ENCODE measurements around the gene GLT6D1. TPM values are rescaled to one million over a fixed set of nuclear protein-coding genes. Genes with fewer than 3 reads are reported as not detected.

The GLT6D1 gene
- total RNA-seq, result not detected in 2 replicates

GRCh38 chr9:135639196-135639595 lies at the start of gene GLT6D1:
Gene GLT6D1, minus strand, starts transcription at chr9:135639540. Its CDS starts 353 bp downstream, at chr9:135639187.

GRCh38 chr9:135662758-135663450 lies 23.6 kb upstream of the GLT6D1 start, which contains the start of gene LCN9:
Gene LCN9, plus strand, starts transcription at chr9:135663309. Its CDS starts 13 bp downstream, at chr9:135663322.

Other genes starting within 250 kb of the GLT6D1 start
- 9.1 and 10.0 TPM in 2 replicates for gene PPP1R26, start 159.8 kb downstream of the GLT6D1 start, total RNA-seq
- 9.9 and 12.3 TPM in 2 replicates for gene MRPS2, start 138.9 kb downstream of the GLT6D1 start, total RNA-seq
- gene LCN1, start 118.1 kb downstream of the GLT6D1 start, total RNA-seq, result not detected in 2 replicates
- gene OBP2A, start 93.4 kb downstream of the GLT6D1 start, total RNA-seq, result not detected in 2 replicates
- gene PAEP, start 77.8 kb downstream of the GLT6D1 start, total RNA-seq, result not detected in 2 replicates
- gene LCN9, start 23.8 kb upstream of the GLT6D1 start, total RNA-seq, result not detected in 2 replicates
- not detected in 2 replicates for gene SOHLH1, start 59.9 kb upstream of the GLT6D1 start, total RNA-seq
- gene KCNT1, start 62.6 kb upstream of the GLT6D1 start, total RNA-seq, result not detected in 2 replicates